Measurements from ENCODE around the gene DPP6.
"Not testable (repeated sequence)": the region's sequence is repeated elsewhere in the genome, so short reads cannot be mapped to it uniquely, and the experiment has no call there.

The DPP6 gene

DNA sequence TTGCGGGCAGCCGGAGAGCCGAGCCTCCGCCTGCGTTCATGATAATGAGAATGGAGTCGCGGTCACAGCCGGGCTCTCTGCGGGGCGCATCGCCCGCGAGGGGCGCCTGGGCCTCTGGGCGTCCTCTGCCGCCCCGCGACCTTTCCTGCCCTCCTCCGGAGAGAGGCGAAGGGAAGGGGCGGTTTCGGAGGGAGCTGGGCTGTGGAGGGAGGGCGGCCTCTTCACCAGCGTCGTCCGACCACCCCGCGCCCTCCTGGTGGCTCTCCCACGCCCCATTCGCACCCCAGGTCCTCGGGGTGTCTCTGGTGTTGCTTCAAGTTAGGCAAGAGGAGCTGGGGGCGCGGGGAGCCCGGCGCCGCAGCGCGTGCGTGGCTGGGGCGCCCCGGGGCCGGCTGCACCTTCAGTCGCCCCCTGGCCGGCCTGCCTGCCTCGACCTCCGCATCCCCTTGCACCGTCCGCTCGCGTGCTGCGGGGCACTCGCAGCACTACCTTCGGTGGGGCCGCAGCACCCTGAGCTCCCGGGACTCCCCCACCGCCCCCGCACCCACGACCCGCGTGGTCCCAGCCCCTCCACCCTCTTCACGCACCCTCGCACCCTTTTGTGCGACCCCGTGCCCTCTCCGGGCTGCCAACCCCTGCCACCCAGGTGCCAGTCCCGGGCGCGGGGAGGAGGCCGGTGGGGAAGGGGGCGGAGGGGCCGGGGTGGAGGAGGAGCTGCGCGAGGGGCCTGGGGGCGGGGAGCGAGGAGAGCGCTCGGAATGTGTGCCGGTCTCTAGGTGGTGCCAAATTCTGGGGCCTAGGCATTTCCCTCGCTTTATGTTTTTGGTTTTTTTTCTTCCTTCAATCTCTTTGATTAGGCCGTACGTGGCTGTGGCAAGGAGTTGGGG, at the start of gene DPP6:
DPP6 (plus strand) TSS at position 756 of the 887 bp plus-strand sequence.
- not testable (repeated sequence) for DNase-seq (ENCODE audit: low read depth)

DNA sequence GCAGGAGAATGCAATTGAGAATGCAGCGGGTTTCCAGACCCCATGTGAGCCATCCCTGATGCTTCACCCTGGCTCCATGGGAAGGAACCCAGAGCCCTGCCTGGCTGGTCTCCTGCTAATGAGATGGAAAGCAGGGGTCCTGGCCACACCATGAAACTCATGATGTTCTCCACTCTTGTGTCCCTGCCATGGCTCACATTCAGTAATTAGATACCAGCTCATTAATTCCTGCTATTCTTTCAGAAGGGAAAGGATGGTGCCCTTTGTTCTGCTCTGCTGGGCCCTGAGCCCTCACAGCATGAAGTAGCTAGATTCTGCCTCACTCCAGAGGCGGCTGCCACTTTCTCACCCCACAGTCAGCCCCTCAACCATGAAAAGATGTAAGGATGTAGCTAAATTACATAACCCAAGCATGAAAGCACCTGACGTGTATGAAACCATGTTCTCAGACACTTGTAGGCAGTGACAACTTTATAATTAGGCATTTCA, 42.7 kb upstream of the DPP6 start:
- DNase-seq (ENCODE audit: low read depth), result not testable (repeated sequence)

DNA sequence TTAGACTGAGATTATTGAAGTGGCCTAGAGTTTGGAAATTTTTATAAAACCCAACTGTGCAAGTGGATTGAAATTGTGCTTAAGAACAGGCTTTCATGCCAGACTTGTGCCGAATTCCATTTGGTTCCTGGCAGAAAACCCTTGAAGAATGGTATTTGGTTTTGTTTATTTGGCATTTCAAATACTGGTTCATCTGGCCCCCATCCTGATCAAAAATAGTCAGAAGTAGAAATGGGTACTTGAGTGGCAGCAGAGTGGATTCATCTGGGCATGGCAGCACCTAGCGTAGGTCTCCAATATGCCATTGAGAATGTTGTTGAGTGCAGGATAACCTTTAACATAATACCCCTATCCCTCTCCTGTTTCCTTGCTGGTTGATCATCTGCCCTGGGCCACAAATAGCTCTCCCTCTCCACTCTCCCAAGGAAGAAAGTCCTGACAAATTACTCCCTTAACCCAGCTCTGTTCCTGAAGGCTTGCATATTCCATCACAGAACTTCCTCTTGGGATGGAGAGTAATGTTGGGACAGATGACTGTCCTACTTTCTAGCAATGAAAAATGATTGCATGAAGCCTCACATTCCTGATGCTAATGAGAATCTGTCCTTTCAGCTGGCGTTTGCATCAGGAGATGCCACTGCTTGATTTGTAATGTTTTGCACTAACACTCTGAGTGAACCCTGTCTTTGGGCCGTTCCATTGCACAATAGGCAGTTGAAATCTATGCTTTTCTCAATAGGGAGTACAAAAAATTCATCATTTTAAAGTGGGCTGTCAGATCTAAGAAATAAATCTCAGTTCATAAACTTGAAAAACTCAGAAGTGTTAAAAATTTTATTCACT, 41.3 kb upstream of the DPP6 start:
- not testable (repeated sequence) for DNase-seq (ENCODE audit: low read depth)

DNA sequence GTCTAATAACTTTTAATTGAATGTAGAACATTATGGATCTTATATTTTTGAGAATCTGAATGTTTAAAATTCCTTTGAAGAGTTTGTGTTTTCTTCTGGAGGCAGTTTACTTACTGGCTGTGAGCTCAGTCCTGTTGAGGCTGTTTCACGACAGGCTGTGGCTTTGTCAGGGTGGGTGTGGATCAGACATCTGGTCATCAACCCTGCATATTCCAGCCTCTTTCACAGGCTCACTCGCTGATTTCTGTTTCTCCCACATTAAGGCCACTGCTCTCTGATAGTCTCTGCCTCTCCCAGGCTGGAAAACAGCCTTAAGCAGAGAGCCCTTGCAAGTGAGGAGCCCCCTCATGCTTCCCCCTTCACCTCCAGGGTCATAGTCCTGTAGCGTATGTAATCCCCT, 39.4 kb upstream of the DPP6 start:
- DNase-seq (ENCODE audit: low read depth), result not testable (repeated sequence)

DNA sequence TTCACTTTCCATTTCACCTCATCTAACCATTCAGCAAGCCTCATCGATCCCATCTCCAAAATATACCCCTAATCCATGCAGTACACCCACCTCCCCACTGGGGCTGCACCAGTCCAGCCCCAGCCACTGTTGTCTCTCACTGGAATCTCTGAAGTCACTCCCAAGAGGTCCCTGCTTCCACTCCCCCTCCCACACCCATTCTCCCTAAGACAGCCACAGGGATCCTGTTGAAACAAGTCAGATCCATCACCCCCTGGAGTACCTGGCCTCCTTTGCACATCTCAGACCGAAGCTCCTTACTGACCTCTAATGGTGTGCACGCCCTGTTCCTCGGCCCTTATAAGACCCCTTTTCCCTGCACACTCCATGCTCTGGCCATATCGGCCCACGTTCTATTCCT, 36.6 kb upstream of the DPP6 start:
- DNase-seq (ENCODE audit: low read depth), result not testable (repeated sequence)

DNA sequence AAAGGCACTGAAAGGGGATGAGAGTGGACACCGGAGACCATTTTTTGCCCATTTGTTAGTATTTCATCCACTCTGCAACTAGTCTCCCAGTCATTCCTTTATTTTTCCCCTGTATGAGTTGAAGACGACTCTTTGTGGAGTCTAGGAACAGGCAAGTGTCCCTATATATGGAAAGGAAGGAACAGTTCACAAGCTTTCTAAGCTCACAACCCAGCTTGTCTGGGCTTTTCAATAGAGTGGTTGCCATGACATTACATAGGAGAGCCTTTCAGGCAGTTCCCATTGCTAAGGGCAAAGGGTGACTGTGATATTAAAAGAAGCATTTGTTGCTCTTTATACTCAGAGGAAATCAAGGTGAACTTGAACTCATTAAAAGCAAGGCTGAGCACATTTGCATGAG, 33.8 kb upstream of the DPP6 start:
- DNase-seq (ENCODE audit: low read depth), result not testable (repeated sequence)

DNA sequence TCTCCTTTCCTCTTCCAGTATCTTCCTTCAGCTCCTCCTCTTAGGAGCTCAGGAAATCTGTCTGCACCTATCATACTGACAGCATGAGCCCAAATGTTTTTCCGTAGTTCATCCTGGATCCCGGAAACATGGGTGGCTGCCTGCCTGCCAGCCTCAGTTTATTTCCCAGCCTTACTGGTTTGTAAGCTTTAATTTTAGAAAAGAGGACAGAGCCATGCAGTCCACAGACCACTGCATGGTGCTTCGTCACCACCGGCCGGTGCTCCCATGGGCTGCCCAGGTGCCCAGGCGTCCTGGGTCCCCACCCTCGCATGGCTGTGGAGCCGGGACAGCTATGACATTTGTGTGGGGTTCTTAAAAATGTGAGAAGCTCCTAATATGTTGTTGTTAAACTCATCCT, 24.4 kb upstream of the DPP6 start:
- not testable (repeated sequence) for DNase-seq (ENCODE audit: low read depth)

DNA sequence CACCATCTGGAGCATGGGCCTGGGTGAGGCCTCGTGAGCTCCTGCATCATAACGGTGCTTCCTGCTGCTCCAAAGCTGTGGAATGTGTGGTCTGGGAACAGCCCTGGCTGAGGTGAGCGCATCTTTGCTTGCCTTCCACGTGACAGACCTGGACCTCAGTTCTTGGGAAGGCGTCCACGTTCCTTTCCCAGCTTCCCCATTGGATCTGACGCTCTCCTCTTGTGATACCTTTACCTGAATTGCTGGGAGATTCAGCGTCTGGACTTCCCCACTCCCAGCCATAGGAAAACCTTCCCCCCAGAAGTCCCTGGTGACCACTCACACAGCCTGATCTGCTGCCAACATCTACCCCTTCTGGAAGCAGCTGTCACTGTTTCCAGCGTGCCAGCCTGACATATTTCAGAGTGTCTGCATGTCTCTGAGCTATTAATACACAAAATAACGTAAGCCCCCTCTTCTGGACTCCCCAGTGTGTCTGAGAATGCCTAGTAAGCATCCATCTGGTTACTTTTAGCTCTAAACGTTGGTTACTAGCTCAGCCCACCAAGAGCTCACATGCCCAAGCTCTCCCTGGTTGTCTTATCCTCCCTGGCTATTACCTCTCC, 21.6 kb upstream of the DPP6 start:
- not testable (repeated sequence) for DNase-seq (ENCODE audit: low read depth)

DNA sequence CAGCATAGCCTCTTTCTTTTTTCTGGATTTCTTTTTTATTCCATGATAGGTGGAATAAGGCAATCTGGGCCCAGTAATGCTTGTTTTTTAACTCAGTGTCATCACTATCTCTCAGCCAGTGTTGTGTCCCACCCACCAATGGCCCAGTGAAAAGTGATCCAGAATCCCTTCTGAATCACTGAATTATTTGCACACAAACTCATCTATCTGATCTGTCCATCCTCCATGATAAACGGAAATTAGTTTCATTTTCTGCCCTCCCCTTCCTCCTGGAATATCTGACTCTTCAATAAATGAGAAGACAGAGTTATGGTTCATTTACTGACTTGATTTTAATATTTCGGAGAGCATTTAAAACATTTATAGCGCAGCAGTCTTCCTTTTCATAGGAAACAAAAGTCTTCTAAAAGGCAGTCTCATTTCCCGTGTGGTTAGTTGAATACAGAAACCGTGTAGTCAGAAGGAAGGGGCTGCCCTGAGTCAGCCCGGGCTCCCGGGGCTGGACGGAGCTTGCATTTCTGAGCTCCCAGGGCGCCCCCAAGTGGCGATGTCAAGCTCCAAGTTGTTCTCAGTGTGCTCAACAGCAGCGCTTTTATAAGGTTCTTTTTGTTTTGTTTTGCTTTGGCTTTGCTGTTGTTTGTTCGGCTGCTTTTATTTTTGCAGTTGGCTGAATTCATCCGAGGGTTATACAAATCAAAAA, 12.6 kb upstream of the DPP6 start:
- DNase-seq (ENCODE audit: low read depth), result not testable (repeated sequence)

DNA sequence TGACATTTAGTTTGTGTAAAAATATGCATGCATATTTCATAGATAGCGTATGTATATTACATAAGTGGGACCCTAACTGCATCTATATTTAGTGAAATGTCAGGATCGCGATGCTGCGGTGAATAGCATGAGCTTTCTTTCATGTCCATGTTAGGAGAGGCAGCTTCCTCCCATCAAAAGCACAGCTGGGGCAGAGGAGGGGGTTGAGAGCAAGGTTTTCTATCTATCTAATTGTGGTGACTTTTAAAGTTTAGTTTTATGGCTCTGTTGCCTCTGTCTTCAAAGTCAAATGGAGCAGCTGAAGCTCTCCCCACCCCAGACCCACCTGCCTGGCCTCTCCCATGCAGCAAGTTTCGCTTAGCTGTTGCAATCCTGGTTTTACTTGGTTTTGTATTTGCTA, 1.8 kb upstream of the DPP6 start:
- DNase-seq (ENCODE audit: low read depth), result not testable (repeated sequence)

DNA sequence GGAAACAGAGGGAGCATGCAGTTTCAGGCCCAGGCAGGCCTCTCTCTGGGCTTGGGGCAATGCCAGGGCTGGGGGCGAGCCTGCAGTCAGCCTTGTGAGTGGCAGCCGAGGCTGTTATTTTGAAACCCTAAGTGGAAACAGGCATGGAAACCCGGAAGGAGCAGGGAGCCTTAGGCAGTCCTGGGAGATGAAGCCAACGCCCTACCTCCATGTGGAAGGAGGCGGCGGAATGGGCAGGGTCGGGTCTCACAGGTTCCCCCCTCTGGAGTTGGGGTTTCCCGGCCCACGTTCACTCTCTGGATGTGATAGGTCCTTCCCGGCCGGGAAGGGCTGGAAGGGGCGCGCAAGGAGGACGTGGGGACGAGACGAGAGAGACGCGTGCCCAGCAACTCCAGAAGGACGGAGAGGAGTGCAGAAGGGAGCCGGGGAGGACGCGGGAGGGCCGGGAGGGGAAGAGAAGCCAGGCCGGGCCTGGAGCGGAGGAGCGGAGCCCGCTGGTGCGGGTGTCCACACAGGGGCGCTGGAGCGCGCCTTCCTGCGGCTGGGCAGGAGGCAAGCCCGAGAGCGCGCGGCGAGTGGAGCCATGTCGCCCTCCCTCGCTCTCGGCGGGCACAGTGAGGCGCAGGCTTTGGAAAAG, 1.1 kb upstream of the DPP6 start:
- not testable (repeated sequence) for DNase-seq (ENCODE audit: low read depth)

DNA sequence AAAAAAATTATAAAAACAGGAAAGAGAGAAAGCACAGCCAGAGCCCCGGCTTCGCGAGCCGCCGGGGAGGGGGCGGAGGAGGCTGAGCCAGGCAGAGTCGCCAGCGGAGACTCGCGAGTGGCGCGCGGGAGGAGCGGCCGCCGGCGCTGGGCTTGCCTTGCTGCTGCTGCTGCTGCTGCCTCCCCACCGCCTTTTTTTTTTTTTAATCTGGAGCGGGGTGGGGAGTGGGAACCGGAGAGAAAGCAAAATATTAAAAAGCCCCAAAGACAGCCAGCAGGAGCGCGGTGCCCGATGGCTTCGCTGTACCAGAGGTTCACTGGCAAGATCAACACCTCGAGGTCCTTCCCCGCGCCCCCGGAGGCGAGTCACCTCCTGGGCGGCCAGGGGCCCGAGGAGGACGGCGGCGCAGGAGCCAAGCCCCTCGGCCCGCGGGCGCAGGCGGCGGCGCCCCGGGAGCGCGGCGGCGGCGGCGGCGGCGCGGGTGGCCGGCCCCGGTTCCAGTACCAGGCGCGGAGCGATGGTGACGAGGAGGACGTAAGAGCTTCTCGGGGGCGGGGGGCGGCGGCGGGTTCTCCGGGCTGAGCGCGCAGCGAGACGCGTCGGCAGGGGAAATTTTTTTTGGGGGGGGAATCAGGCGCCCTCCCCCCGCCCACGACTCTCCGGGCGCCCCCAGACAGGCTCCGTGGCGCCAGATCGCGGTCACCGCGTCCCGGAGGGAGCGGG, 493 bp downstream of the DPP6 start:
- DNase-seq (ENCODE audit: low read depth), result not testable (repeated sequence)

DNA sequence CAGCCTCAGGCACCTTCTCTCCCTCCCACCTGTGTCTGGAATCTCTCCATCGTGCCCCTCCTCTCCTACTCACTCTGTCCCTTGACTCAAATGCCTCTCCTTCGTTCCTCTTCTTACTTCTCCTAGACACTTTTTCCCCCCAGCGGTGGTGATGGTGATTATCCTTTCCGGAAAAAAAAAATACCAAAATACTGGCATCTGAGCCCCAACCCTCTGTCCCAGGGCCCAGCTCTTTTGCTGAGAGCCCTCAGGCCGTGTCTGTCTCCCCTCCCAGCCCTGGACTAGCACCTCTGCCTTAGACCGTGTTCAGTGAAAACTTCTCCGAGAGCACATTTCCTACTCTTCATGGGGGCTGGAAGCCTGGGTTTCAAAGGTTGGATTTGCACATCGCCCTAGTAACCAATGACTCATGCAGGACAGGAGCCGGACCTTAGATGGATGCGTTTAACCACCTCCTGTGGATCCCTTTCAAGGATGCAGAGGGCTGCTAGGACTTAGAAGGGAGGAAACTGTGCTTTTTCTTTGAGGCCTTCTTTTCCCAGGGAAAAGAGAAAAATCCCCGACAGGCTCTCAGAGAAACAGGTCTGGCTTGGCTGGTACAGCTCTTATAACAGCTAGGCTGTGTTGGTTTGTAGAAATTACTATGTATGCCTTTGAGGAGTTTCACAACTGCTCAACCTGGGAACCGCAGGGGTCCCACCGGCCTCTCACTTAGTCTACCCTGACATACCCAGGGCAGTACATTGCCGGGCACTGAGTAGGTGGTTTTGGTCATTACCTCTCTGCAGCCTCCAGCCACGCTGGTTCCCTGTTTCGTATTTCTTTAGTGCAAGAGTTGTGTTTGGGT, 1.5 kb downstream of the DPP6 start:
- DNase-seq (ENCODE audit: low read depth), result not testable (repeated sequence)

DNA sequence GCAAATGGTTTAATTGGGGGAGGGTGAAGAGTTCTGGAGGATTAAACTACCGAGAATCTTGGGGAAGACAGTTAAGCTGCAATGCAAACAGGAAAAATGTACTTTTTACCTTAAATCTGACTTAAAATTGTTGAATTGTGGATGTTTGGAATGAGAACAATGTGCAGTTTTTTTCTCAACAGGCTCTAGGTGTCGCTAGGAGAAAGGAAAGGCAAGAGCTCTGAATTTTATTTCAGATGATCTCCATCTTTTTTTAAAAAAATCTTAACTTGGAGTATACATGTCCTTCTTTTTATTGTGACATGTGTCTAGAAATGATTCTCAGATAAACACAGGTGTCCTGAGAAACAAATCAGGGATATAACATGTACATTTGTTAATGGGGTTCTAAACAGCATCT, 2.5 kb downstream of the DPP6 start:
- DNase-seq (ENCODE audit: low read depth), result not testable (repeated sequence)

DNA sequence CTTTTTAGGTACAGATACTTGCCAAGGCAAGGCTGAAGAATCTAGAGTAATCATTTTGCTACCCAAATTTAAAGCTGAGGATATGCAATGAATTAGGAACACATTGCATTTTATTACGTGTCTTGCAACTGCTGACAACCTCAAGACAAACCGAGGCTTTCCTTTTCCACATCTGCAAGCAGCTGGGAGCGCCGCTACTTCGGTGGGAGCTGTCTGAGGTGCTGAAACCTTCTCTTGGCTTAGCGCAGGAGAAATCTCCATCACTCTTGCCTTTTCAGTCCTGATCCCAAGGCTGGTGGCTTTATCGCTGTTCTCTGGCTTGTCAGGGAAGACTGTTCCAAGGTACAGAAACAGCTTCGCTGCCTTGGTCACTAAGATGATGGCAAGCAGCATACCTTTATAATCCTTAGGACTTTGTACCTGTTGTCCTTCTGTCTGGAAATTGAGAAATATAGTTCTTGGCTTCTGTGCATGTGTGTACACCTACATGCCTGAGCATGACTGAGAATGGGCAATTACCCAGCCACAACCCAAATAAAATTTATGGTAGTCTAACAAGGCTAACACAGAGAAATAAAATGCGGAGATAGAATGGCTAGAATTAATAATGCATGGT, 3.4 kb downstream of the DPP6 start:
- not testable (repeated sequence) for DNase-seq (ENCODE audit: low read depth)

DNA sequence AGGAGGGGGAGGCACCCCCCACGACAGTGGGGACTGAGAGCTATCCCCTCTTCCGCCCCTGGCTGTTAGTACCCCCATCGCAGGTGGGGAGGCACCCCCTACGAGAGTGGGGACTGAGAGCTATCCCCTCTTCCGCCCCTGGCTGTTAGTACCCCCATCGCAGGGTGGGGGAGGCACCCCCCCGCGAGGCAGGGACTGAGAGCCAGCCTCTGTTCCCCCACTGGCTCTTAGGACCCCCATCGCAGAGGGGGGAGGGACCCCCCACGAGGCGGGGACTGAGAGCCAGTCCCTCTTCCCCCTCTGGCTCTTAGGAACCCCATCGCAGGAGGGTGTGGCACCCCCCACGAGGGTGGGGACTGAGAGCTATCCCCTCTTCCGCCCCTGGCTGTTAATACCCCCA, 6.6 kb downstream of the DPP6 start:
- not testable (repeated sequence) for DNase-seq (ENCODE audit: low read depth)

DNA sequence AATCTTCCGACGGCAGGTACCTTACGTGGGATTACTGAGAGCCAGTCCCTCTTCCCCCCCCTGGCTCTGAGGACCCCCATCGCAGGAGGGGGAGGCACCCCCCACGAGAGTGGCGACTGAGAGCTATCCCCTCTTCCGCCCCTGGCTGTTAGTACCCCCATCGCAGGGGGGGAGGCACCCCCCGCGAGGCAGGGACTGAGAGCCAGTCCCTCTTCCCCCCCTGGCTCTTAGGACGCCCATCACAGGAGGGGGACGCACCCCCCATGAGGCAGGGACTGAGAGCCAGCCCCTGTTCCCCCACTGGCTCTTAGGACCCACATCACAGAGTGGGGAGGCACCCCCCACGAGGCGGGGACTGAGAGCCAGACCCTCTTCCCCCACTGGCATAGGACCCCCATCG, 8.4 kb downstream of the DPP6 start:
- not testable (repeated sequence) for DNase-seq (ENCODE audit: low read depth)

DNA sequence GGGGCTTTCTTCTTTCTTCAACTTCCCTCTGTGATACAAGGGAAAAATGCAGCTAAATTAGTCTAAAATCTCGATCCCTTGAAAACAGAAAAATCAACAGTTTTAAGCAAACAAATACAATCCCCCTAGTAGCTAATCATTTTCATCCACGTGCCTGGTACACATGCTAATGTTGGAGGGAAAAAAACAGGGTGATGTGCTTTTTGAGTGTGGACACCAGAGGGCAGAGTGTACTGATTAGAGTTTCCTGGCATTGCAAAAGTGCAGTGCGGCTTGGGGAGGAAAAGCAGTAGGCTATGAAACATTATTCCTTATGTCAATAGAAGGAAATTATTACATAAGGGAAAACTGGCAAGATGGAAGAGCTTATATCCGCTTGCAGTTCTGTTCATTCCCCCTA, 19.6 kb downstream of the DPP6 start:
- DNase-seq (ENCODE audit: low read depth), result not testable (repeated sequence)

Data from stimulated activated CD8-positive, alpha-beta memory T cell treated with anti-CD3 and anti-CD28 coated beads, Interleukin-12 subunit alpha, Interleukin-12 subunit beta, amount 100 ng/mL, for 4 hours (primary cell).